A549 (cell line): Measurements from ENCODE around the gene CTNNA3.

Source experiments
- EP300 ChIP-seq, 2 experiments: fragments of >200 bp; sonication (Bioruptor Twin); formaldehyde crosslinking; IDR thresholded peaks; 2 replicates in 1 of 2; 3 replicates in 1 of 2; pipeline ENCODE4 v1.6.1; 2016 to 2017
- HEYL ChIP-seq: fragments of 250-450 bp; sonication (Bioruptor Pico); IDR thresholded peaks from 2 replicates; pipeline ENCODE4 v1.8.0; 2021; ENCODE audit warnings: mild to moderate bottlenecking, moderate library complexity
- MAFK ChIP-seq: fragments of 450-650 bp; IDR thresholded peaks from 2 replicates; pipeline ENCODE4 v1.6.1; 2014; ENCODE audit not compliant: partially characterized antibody
- POLR2A ChIP-seq: IDR thresholded peaks from 2 replicates; pipeline ENCODE4 v1.6.1; 2012; ENCODE audit warnings: mild to moderate bottlenecking, low read length
- POLR2AphosphoS2 ChIP-seq: conservative IDR thresholded peaks from 2 replicates; pipeline ENCODE4 v1.6.1; 2012; ENCODE audit warnings: low read length, improper control_type of control experiment, inconsistent platforms
- RAD21 ChIP-seq, 2 experiments: fragments of >200 bp in 1 of 2; sonication (Bioruptor Twin) in 1 of 2; formaldehyde crosslinking in 1 of 2; IDR thresholded peaks in 1 of 2; conservative IDR thresholded peaks in 1 of 2; 2 replicates in 1 of 2; 3 replicates in 1 of 2; pipeline ENCODE4 v1.6.1; 2012 to 2018; ENCODE audit warnings: inconsistent platforms in 1 of 2
- TF ChIP-seq, protein P1 (sequence below): fragments of >200 bp; sonication (Bioruptor Twin); formaldehyde crosslinking; IDR thresholded peaks from 3 replicates; pipeline ENCODE4 v1.5.1; 2016
- TF ChIP-seq, protein P2 (sequence below): fragments of 150-350 bp; IDR thresholded peaks from 2 replicates; pipeline ENCODE4 v1.6.1; 2014; ENCODE audit warnings: low read depth, mild to moderate bottlenecking, low read length
- TF ChIP-seq, protein P3 (sequence below): IDR thresholded peaks from 2 replicates; pipeline ENCODE4 v1.6.1; 2012
- TF ChIP-seq, protein P4 (sequence below): fragments of 200-600 bp; sonication (generic); IDR thresholded peaks from 2 replicates; pipeline ENCODE4 v1.6.1; 2016; ENCODE audit warnings: antibody characterized with exemption, mild to moderate bottlenecking, moderate library complexity

DNA sequence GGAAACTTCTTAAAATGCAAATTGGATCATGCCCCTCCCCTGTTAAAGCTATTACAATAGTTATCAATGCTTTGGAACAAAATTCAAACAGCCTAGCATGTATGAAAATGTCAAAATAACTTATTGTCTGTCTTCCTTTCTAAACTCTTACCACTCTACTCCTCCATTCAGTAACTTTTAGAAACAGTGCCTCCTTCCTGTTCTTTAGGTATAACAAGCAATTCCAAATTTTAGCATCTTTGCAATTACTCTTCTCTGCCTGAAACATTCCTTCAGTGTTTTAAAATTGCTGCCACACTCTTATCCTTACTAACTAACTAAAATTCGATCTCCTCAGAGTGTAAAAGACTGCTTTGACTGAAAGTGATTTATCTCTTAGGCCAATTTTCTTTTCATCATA is 1430.6 kb downstream of the CTNNA3 start:
- TF ChIP-seq, protein P1, sequence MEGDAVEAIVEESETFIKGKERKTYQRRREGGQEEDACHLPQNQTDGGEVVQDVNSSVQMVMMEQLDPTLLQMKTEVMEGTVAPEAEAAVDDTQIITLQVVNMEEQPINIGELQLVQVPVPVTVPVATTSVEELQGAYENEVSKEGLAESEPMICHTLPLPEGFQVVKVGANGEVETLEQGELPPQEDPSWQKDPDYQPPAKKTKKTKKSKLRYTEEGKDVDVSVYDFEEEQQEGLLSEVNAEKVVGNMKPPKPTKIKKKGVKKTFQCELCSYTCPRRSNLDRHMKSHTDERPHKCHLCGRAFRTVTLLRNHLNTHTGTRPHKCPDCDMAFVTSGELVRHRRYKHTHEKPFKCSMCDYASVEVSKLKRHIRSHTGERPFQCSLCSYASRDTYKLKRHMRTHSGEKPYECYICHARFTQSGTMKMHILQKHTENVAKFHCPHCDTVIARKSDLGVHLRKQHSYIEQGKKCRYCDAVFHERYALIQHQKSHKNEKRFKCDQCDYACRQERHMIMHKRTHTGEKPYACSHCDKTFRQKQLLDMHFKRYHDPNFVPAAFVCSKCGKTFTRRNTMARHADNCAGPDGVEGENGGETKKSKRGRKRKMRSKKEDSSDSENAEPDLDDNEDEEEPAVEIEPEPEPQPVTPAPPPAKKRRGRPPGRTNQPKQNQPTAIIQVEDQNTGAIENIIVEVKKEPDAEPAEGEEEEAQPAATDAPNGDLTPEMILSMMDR: no peak
- TF ChIP-seq, protein P2, sequence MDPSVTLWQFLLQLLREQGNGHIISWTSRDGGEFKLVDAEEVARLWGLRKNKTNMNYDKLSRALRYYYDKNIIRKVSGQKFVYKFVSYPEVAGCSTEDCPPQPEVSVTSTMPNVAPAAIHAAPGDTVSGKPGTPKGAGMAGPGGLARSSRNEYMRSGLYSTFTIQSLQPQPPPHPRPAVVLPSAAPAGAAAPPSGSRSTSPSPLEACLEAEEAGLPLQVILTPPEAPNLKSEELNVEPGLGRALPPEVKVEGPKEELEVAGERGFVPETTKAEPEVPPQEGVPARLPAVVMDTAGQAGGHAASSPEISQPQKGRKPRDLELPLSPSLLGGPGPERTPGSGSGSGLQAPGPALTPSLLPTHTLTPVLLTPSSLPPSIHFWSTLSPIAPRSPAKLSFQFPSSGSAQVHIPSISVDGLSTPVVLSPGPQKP: no peak
- TF ChIP-seq, protein P3, sequence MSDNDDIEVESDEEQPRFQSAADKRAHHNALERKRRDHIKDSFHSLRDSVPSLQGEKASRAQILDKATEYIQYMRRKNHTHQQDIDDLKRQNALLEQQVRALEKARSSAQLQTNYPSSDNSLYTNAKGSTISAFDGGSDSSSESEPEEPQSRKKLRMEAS: no peak
- TF ChIP-seq MAFK (no peak), POLR2A (no peak), POLR2AphosphoS2 (no peak), HEYL (no peak), EP300 (IDR thresholded peaks at IDR 0.05) (no peak), RAD21 (conservative IDR thresholded peaks at IDR 0.05 in 1 of 2, IDR thresholded peaks at IDR 0.05 in 1 of 2) (no peak)
- TF ChIP-seq, protein P4, sequence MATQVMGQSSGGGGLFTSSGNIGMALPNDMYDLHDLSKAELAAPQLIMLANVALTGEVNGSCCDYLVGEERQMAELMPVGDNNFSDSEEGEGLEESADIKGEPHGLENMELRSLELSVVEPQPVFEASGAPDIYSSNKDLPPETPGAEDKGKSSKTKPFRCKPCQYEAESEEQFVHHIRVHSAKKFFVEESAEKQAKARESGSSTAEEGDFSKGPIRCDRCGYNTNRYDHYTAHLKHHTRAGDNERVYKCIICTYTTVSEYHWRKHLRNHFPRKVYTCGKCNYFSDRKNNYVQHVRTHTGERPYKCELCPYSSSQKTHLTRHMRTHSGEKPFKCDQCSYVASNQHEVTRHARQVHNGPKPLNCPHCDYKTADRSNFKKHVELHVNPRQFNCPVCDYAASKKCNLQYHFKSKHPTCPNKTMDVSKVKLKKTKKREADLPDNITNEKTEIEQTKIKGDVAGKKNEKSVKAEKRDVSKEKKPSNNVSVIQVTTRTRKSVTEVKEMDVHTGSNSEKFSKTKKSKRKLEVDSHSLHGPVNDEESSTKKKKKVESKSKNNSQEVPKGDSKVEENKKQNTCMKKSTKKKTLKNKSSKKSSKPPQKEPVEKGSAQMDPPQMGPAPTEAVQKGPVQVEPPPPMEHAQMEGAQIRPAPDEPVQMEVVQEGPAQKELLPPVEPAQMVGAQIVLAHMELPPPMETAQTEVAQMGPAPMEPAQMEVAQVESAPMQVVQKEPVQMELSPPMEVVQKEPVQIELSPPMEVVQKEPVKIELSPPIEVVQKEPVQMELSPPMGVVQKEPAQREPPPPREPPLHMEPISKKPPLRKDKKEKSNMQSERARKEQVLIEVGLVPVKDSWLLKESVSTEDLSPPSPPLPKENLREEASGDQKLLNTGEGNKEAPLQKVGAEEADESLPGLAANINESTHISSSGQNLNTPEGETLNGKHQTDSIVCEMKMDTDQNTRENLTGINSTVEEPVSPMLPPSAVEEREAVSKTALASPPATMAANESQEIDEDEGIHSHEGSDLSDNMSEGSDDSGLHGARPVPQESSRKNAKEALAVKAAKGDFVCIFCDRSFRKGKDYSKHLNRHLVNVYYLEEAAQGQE: no peak
